ENCODE data around the gene ASPSCR1. TPM values are rescaled to one million over a fixed set of nuclear protein-coding genes. Genes with fewer than 3 reads are reported as not detected.

The ASPSCR1 gene
- total RNA-seq, 2 donors from 2014 or later, result 17.9 to 57.4 TPM

- intact Hi-C loops (cut with DNase I), result no loop called here
- TF ChIP-seq CTCF (IDR thresholded peaks at IDR 0.05) (no peak), POLR2A (IDR thresholded peaks at IDR 0.05) (no peak)
- ATAC-seq, result no peak
These were observed 20.8 kb downstream of the ASPSCR1 start for GRCh38 chr17:81998212-81998611.

GRCh38 chr17:81998691-81999438 is 21.4 kb downstream of the ASPSCR1 start:
- Histone ChIP-seq H3K36me3 (replicated peaks in 1 of 2; ENCODE audit: insufficient read depth in 1 of 2, low read depth in 2 of 2) (no peaks in the 10 kb centered on the region), H3K27me3 (no peaks in the 10 kb centered on the region), H3K27ac (no peak overlapping the region), H3K9me3 (no peaks in the 10 kb centered on the region), H3K4me3 (no peak overlapping the region), H3K4me1 (no peaks in the 10 kb centered on the region)
- no peak for TF ChIP-seq CTCF (IDR thresholded peaks at IDR 0.05)
- no peak for TF ChIP-seq POLR2A (IDR thresholded peaks at IDR 0.05)
- 89 to 91% methylated on average over 14 of the region's 14 CpGs for WGBS, 2 donors
- intact Hi-C loops (cut with DNase I), result no loop called here
- DNase-seq, result no peak
- no peak for ATAC-seq

More at GRCh38 chr17:81998212-81998611, 20.8 kb downstream of the ASPSCR1 start:
- H3K27me3 ChIP-seq, result no peaks in the 10 kb centered on the region
- H3K27ac ChIP-seq, result no peak overlapping the region
- no peak overlapping the region for H3K4me3 ChIP-seq
- H3K9me3 ChIP-seq, result no peaks in the 10 kb centered on the region
- no peak for DNase-seq
- no peaks in the 10 kb centered on the region for H3K4me1 ChIP-seq
- WGBS, 2 donors, result 89 to 93% methylated on average over 7 of the region's 7 CpGs
- H3K36me3 ChIP-seq (replicated peaks in 1 of 2; ENCODE audit: insufficient read depth in 1 of 2, low read depth in 2 of 2), result no peaks in the 10 kb centered on the region

- no peaks in the 10 kb centered on the region for H3K4me1 ChIP-seq
- no peak for TF ChIP-seq CTCF (IDR thresholded peaks at IDR 0.05)
- TF ChIP-seq POLR2A (IDR thresholded peaks at IDR 0.05), result no peak
- ATAC-seq, result no peak
- H3K27me3 ChIP-seq, result no peaks in the 10 kb centered on the region
- no peak for DNase-seq
- no peak overlapping the region for H3K4me3 ChIP-seq
- WGBS, 2 donors, result 85 to 96% methylated on average over 7 to 11 of the region's 12 CpGs
- H3K36me3 ChIP-seq (replicated peaks in 1 of 2; ENCODE audit: insufficient read depth in 1 of 2, low read depth in 2 of 2), result no peaks in the 10 kb centered on the region
- H3K27ac ChIP-seq, result no peak overlapping the region
- H3K9me3 ChIP-seq, result no peaks in the 10 kb centered on the region
- intact Hi-C loops (cut with DNase I), result no loop called here
These were observed 22.2 kb downstream of the ASPSCR1 start for GRCh38 chr17:81999587-81999975.

GRCh38 chr17:81999976-82000802 is 22.8 kb downstream of the ASPSCR1 start:
- H3K9me3 ChIP-seq, result no peaks in the 10 kb centered on the region
- no peak overlapping the region for H3K4me3 ChIP-seq
- DNase-seq, result no peak
- TF ChIP-seq POLR2A (IDR thresholded peaks at IDR 0.05) (no peak), CTCF (IDR thresholded peaks at IDR 0.05) (no peak)
- no peaks in the 10 kb centered on the region for H3K27me3 ChIP-seq
- intact Hi-C loops (cut with DNase I), result no loop called here
- no peaks in the 10 kb centered on the region for H3K36me3 ChIP-seq (replicated peaks in 1 of 2; ENCODE audit: insufficient read depth in 1 of 2, low read depth in 2 of 2)
- no peaks in the 10 kb centered on the region for H3K4me1 ChIP-seq
- WGBS, 2 donors, result 82 to 94% methylated on average over 22 to 35 of the region's 36 CpGs
- ATAC-seq, result no peak
- H3K27ac ChIP-seq, result no peak overlapping the region

Data from body of pancreas (tissue), 4 donors.